A673 (cell line): ENCODE measurements around the gene SIRT6. TPM values are rescaled to one million over a fixed set of nuclear protein-coding genes. Genes with fewer than 3 reads are reported as not detected.
A peak's percentile ranks its signal among the peaks of the same experiment; 100 is the strongest.
"Not testable (repeated sequence)": the region's sequence is repeated elsewhere in the genome, so short reads cannot be mapped to it uniquely, and the experiment has no call there.

Experiments
- BruUV-seq: library from RNA; stranded (reverse); fragments of 400-500 nt; replicated peaks from 2 replicates; lab custom pipeline; 2021; lab: Mats Ljungman, UMichigan
- CTCF ChIA-PET: fragments of 300-600 bp; sonication (Branson Sonifier 250); formaldehyde crosslinking; loops from one replicate; lab custom pipeline; 2022; ENCODE audit warnings: antibody characterized with exemption; lab: Charles Lee
- POLR2A ChIA-PET: fragments of 300-600 bp; sonication (Branson Sonifier 250); formaldehyde crosslinking; loops from one replicate; lab custom pipeline; 2022; ENCODE audit warnings: antibody characterized with exemption; ENCODE audit not compliant: low non-redundant PET; lab: Charles Lee
- DNase-seq: peaks from one replicate; pipeline ENCODE4 v3.0.0-alpha.2; 2015; ENCODE audit warnings: low spot score
- H3K27ac ChIP-seq: fragments of 200-600 bp; sonication (generic); 2 replicates; pipeline ENCODE4 v1.5.1; 2016; ENCODE audit warnings: mixed run types, low read depth, mild to moderate bottlenecking, mixed read lengths, antibody characterized with exemption, low read length; ENCODE audit not compliant: poor library complexity, severe bottlenecking
- H3K27me3 ChIP-seq: fragments of 200-600 bp; sonication (generic); replicated peaks from 2 replicates; pipeline ENCODE4 v1.6.1; 2017; ENCODE audit warnings: mixed run types, low read depth, mild to moderate bottlenecking, mixed read lengths, antibody characterized with exemption, low read length; ENCODE audit not compliant: insufficient read depth, poor library complexity
- H3K36me3 ChIP-seq: fragments of 200-600 bp; sonication (generic); 2 replicates; pipeline ENCODE4 v1.6.1; 2016; ENCODE audit warnings: mixed run types, mild to moderate bottlenecking, mixed read lengths, antibody characterized with exemption, low read length; ENCODE audit not compliant: insufficient read depth, poor library complexity, severe bottlenecking
- H3K4me1 ChIP-seq: fragments of 200-600 bp; sonication (generic); 2 replicates; pipeline ENCODE4 v1.6.1; 2017; ENCODE audit warnings: mixed run types, mild to moderate bottlenecking, mixed read lengths, antibody characterized with exemption, low read length; ENCODE audit not compliant: insufficient read depth, poor library complexity, severe bottlenecking
- H3K4me3 ChIP-seq: fragments of 200-600 bp; sonication (generic); 2 replicates; pipeline ENCODE4 v1.5.1; 2016; ENCODE audit warnings: low read depth, mixed run types, mild to moderate bottlenecking, mixed read lengths, low read length; ENCODE audit not compliant: poor library complexity, severe bottlenecking
- H3K9me3 ChIP-seq: fragments of 200-600 bp; sonication (generic); 2 replicates; pipeline ENCODE4 v1.6.1; 2016; ENCODE audit warnings: mixed run types, low read depth, mild to moderate bottlenecking, mixed read lengths, antibody characterized with exemption, low read length; ENCODE audit not compliant: poor library complexity, severe bottlenecking
- EZH2 ChIP-seq: fragments of 200-600 bp; sonication (generic); IDR thresholded peaks from 2 replicates; pipeline ENCODE4 v1.6.1; 2017; ENCODE audit warnings: borderline replicate concordance, low read depth, mild to moderate bottlenecking, mixed read lengths, antibody characterized with exemption, low read length; ENCODE audit not compliant: poor library complexity, severe bottlenecking
- intact Hi-C: fragments of 100-400 bp; cut with micrococcal nuclease; formaldehyde crosslinking; loops from one replicate; pipeline ENCODE4 v1.10.0; 2022; ENCODE audit not compliant: unreplicated experiment
- total RNA-seq: library from RNA; stranded (reverse); gene quantifications from 2 replicates; pipeline ENCODE4 v1.2.3, GENCODE V29; 2021
- TF ChIP-seq, protein P1 (sequence below): fragments of 300-800, 200-600 bp; sonication (generic); conservative IDR thresholded peaks from 2 replicates; pipeline ENCODE4 v1.5.1; 2017; ENCODE audit warnings: low read depth, mild to moderate bottlenecking, antibody characterized with exemption, low read length, moderate library complexity, mixed read lengths

The SIRT6 gene
- total RNA-seq, 1 experiment from 2014 or later, result 36.3 TPM

DNA sequence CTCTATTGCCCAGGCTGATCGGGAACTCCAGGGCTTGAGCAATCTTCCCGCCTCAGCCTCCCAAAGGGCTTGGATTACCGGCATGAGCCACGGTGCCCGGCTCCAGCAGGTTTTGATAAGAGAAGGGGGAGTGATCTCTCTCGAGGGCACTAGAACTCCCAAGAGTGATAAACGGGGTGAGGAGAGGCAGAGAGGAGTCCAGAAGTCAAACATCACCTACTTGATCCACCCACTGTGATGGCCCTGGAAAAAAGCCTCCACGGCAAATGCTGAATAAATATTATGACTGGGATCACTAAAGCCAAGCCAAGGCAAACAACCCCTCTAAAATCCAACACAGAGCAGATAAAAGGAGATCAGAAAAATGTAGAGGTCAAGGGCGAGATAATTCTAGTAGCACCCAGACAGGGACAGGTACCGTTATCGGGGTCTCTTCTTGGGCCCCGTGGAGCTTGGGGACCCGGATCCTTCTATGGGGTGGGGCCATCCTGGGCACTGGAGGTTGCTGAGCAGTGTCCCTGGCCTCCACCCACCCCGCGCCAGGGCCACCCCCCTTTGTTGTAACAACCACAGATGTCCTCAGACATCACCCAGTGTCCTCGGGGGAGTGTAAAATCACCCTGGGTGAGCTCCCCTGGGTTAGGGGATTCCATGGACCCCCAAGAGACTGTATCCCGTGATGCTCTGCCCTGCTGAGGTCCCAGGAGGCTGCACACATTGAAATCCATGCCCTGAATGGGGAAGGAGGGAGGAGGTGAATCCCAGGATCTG, 32.7 kb downstream of the SIRT6 start:
- Histone ChIP-seq H3K27me3 (peaks cover 14% of the 10 kb centered on the region), H3K4me3 (no peak overlapping the region), H3K9me3 (no peaks in the 10 kb centered on the region), H3K4me1 (no peaks in the 10 kb centered on the region), H3K36me3 (no peaks in the 10 kb centered on the region), H3K27ac (no peak overlapping the region)
- TF ChIP-seq, protein P1, sequence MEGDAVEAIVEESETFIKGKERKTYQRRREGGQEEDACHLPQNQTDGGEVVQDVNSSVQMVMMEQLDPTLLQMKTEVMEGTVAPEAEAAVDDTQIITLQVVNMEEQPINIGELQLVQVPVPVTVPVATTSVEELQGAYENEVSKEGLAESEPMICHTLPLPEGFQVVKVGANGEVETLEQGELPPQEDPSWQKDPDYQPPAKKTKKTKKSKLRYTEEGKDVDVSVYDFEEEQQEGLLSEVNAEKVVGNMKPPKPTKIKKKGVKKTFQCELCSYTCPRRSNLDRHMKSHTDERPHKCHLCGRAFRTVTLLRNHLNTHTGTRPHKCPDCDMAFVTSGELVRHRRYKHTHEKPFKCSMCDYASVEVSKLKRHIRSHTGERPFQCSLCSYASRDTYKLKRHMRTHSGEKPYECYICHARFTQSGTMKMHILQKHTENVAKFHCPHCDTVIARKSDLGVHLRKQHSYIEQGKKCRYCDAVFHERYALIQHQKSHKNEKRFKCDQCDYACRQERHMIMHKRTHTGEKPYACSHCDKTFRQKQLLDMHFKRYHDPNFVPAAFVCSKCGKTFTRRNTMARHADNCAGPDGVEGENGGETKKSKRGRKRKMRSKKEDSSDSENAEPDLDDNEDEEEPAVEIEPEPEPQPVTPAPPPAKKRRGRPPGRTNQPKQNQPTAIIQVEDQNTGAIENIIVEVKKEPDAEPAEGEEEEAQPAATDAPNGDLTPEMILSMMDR, result no peak
- no peak for TF ChIP-seq EZH2
- no TSS peak for BruUV-seq
- ChIA-PET POLR2A (interaction anchor here (0.7 kb wide), 1 partner anchor 305 kb away, joined by 5 read pairs; no protein-coding TSS in a partner anchor), CTCF (no interaction called here)
- no peak for DNase-seq
- intact Hi-C loops, result loop anchor here (10.0 kb wide), 1 partner anchor 55 kb away; no protein-coding TSS in a partner anchor

DNA sequence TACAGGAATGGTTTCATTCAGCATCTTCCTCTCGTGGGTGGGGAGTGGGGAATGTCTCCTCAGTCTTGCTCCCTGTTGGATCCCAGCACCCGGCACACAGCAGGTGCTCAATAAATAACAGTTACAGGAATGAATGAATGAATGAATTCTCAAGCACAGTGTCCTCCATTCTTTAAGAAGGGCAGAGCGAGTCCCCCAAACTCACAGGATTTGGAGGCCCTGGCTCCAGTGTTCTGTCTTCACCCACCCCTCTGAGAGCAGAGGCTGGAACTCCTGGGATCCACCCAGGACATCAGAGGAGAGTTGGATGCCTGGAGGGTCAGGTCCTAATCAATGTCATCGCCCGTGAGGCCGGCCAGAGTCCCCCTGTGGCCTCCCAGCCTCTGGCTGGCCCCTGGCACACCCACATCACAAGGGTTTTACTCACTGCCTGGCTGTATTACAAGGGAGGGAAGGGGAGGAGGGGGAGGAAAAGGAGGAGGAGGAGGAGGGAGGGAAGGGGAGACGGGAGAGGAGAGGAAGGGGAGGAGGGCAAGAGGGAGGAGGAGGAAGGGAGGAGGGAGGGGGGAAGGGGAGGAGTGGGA, 37.6 kb downstream of the SIRT6 start:
- DNase-seq, result no peak
- H3K4me3 ChIP-seq, result no peak overlapping the region
- peaks cover 14% of the 10 kb centered on the region for H3K27me3 ChIP-seq
- ChIA-PET CTCF (no interaction called here), POLR2A (interaction anchor here (0.7 kb wide), 1 partner anchor 12 kb away, joined by 3 read pairs; no protein-coding TSS in a partner anchor)
- BruUV-seq, result no TSS peak
- no peak for TF ChIP-seq EZH2
- H3K27ac ChIP-seq, result no peak overlapping the region
- intact Hi-C loops, result loop anchor here (10.0 kb wide), 1 partner anchor 60 kb away; no protein-coding TSS in a partner anchor
- H3K36me3 ChIP-seq, result no peaks in the 10 kb centered on the region
- no peaks in the 10 kb centered on the region for H3K9me3 ChIP-seq
- no peaks in the 10 kb centered on the region for H3K4me1 ChIP-seq

DNA sequence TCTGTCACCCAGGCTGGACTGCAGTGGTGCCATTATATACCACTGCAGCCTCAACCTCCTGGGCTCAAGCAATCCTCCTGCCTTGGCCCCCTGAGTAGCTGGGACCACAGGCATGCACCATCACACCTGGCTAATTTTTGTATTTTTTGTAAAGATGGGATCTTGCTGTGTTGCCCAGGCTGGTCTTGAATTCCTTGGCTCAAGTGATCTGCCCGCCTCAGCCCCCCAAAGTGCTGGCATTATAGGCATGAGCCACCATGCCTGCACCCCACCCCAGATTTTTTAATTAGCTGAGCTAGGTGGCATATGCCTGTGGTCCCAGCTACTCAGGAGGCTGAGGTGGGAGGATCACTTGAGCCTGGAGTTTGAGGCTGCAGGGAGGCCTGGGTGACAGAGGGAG, 39.4 kb downstream of the SIRT6 start:
- intact Hi-C loops, result loop anchor here (10.0 kb wide), 1 partner anchor 62 kb away; no protein-coding TSS in a partner anchor
- DNase-seq, H3K4me1 ChIP-seq, POLR2A ChIA-PET, H3K4me3 ChIP-seq, H3K36me3 ChIP-seq, H3K9me3 ChIP-seq, CTCF ChIA-PET, H3K27ac ChIP-seq, BruUV-seq: not testable (repeated sequence)
- peaks cover 14% of the 10 kb centered on the region for H3K27me3 ChIP-seq

DNA sequence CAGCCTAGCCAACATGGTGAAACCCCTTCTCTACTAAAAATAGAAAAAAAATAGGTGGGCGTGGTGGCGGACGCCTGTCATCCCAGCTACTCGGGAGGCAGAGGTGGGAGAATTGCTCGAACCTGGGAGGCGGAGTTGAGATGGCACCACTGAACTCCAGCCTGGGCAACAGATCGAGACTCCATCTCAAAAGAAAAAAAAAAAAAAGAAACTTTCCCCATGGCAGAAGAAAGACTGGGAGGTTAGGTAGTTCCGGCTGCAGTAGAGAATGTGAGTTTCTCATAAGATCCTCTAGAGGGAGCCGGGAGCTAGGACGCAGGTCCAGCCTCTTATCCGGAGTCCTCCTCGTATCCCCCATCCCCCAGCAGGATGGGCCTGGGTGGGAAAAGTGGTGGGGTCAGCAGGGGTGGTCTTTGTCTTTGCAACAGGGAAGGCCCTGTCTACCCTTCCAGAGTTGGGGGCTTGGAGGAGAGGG, 42.1 kb downstream of the SIRT6 start:
- no TSS peak for BruUV-seq

More for the DNA sequence above, 42.1 kb downstream of the SIRT6 start:
- TF ChIP-seq EZH2, result no peak
- TF ChIP-seq, protein P1, result peak; percentile 61
- POLR2A ChIA-PET, result no interaction called here
- H3K27ac ChIP-seq, result no peak overlapping the region
- CTCF ChIA-PET, result interaction anchor here (0.5 to 1.9 kb wide), 18 partner anchors 8 to 1305 kb away, joined by 3 to 15 read pairs (median 5); partner anchors contain the start of gene ZBTB7A
- H3K36me3 ChIP-seq, result no peaks in the 10 kb centered on the region
- no peaks in the 10 kb centered on the region for H3K9me3 ChIP-seq
- peaks cover 4% of the 10 kb centered on the region for H3K27me3 ChIP-seq
- no peak overlapping the region for H3K4me3 ChIP-seq
- intact Hi-C loops, result loop anchor here (10.0 kb wide), 1 partner anchor 65 kb away; no protein-coding TSS in a partner anchor
- peak; percentile 75 for DNase-seq
- no peaks in the 10 kb centered on the region for H3K4me1 ChIP-seq
